Heart right ventricle (tissue), 16 donors: Measurements from ENCODE around the gene CRYGD. TPM values are rescaled to one million over a fixed set of nuclear protein-coding genes. Genes with fewer than 3 reads are reported as not detected.
"Not testable (repeated sequence)": the region's sequence is repeated elsewhere in the genome, so short reads cannot be mapped to it uniquely, and the experiment has no call there.

ENCODE experiments used
- ATAC-seq, 8 donors: fragments of 200-7000 bp; cut with Tn5 transposase; one replicate each; pipeline ENCODE4 v1.9.1; 2020; ENCODE audit warnings: mild to moderate bottlenecking in 8 of 8, moderate library complexity in 8 of 8, moderate number of reproducible peaks in 1 of 8
- DNase-seq, 2 donors: peaks; one replicate each; pipeline ENCODE4 v3.0.0-alpha.2; 2020
- H3K27ac ChIP-seq, 10 donors: fragments of 200-600 bp; sonication (generic) in 2 of 10; one replicate each; pipeline versions ENCODE4 v1.5.0 to v1.8.0; 2020 to 2022; ENCODE audit warnings: mild to moderate bottlenecking in 3 of 10
- H3K27me3 ChIP-seq, 7 donors: fragments of 200-600 bp; one replicate each; pipeline ENCODE4 v1.8.0; 2021 to 2022; ENCODE audit warnings: mild to moderate bottlenecking in 2 of 7
- H3K36me3 ChIP-seq, 9 donors: fragments of 200-600 bp; sonication (generic) in 1 of 9; one replicate each; pipeline versions ENCODE4 v1.5.0 to v1.8.0; 2020 to 2022; ENCODE audit warnings: mild to moderate bottlenecking in 2 of 9
- H3K4me1 ChIP-seq, 9 donors: fragments of 200-600 bp; sonication (generic) in 1 of 9; one replicate each; pipeline versions ENCODE4 v1.5.0 to v1.8.0; 2020 to 2022; ENCODE audit warnings: mild to moderate bottlenecking in 4 of 9
- H3K4me3 ChIP-seq, 10 donors: fragments of 200-600 bp; sonication (generic) in 2 of 10; one replicate each; pipeline versions ENCODE4 v1.5.0 to v1.8.0; 2020 to 2022; ENCODE audit warnings: mild to moderate bottlenecking in 7 of 10, moderate library complexity in 2 of 10
- H3K9me3 ChIP-seq, 11 donors: fragments of 200-600 bp in 10 of 11; sonication (generic) in 2 of 11; one replicate each; pipeline versions ENCODE4 v1.5.0 to v1.8.0; 2013 to 2022; ENCODE audit warnings: mild to moderate bottlenecking in 2 of 11, control low read depth in 1 of 11, moderate library complexity in 1 of 11
- WGBS, 2 donors: extraction: QIAGEN DNeasy Blood & Tissue Kit; methylation state at CpG; one replicate each; pipeline ENCODE4 v1.1.7; 2013; ENCODE audit warnings: inconsistent platforms in 1 of 2; 5-methylcytosine and 5-hydroxymethylcytosine counted together
- intact Hi-C, 10 donors: fragments of 100-400 bp; cut with DNase I; formaldehyde crosslinking; loops; one replicate each; pipeline versions ENCODE4 v1.11.1 to v1.14.2; 2022
- polyA plus RNA-seq, 2 donors: library from polyadenylated mRNA; stranded (reverse); fragments of 200-250 nt; gene quantifications; one replicate each; pipeline ENCODE4 v1.2.3, GENCODE V29; 2013
- total RNA-seq, 10 donors: library from RNA; stranded (reverse); fragmentation: NEBNext Ultra II Directional in 3 of 10; extraction: Animal tissue kit (Norgen Biotek cat#: 25700) in 3 of 10; gene quantifications; one replicate each; pipeline versions ENCODE4 v1.2.1 to v1.2.4, GENCODE V29; 2021 to 2023
- TF ChIP-seq, protein P1 (sequence below), 9 donors: fragments of 200-600 bp; sonication (generic) in 2 of 9; IDR thresholded peaks; one replicate each; pipeline versions ENCODE4 v1.5.0 to v1.8.0; 2021 to 2022; ENCODE audit warnings: antibody characterized with exemption in 9 of 9, mild to moderate bottlenecking in 5 of 9, moderate library complexity in 1 of 9
- donor health status: Arrhythmogenic right ventricular cardiomyopathy.
- donor health status: ischemic (EF 13 %, LVEDD 7.1; RV severe dilation, severe dysfunction).
- donor health status: healthy with polysubstance abuse.
- donor health status: DM: no; HTN: yes; CAD: no.
- donor health status: DM: no; HTN: no; CAD: no.
- donor health status: ischemic (EF 25% LVEDD 6.9; RV normal size, moderate dysfunction).
- donor health status: ischemic (EF 25% LVEDD 5.7; RV mildly dilated, moderate dysfunction).
- donor health status: healthy.
- donor health status: DM: yes; HTN: yes; CAD: no.
- donor health status: Ischemic cardiomyopathy.
- donor health status: ischemic (EF 35%, LVEDD 5.7; RV mildly dilated, moderate dysfunction).
- donor health status: nonischemic (EF 11% LVEDD 7.7; RV severe dilation, severe dysfunction).
- donor health status: DM: yes; HTN: yes; CAD: no.
- donor health status: PGD.
- donor health status: ischemic (EF 29% LVEDD 5.4; RV normal size, mild dysfunction).
- donor health status: nonischemic (EF 23%, LVEDD 6.1; RV moderate dilation, normal function).

CRYGD gene
- total and polyA plus RNA-seq, 12 donors: not detected

GRCh38 chr2:208101716-208102631 is 22.4 kb downstream of the CRYGD start:
- Histone ChIP-seq H3K4me1 (peaks cover 0 to 11% (median 3%) of the 10 kb centered on the region in 9 donors), H3K9me3 (no peaks in the 10 kb centered on the region), H3K36me3 (no peaks in the 10 kb centered on the region), H3K4me3 (no peak overlapping the region), H3K27me3 (peaks cover 0 to 17% (median 0%) of the 10 kb centered on the region in 7 donors), H3K27ac (no peak overlapping the region)
- DNase-seq (no peak), ATAC-seq (peak in 2 of 8 donors; percentile 35 to 42)
- 38 to 61% methylated on average over 10 of the region's 10 CpGs for WGBS, 2 donors
- intact Hi-C loops: loop anchor here in 2 of 10 donors (5.0 to 10.0 kb wide), 2 partner anchors 153 to 1295 kb away; partner anchors contain the start of gene IDH1 (in 1 of the 2)
- TF ChIP-seq, protein P1, sequence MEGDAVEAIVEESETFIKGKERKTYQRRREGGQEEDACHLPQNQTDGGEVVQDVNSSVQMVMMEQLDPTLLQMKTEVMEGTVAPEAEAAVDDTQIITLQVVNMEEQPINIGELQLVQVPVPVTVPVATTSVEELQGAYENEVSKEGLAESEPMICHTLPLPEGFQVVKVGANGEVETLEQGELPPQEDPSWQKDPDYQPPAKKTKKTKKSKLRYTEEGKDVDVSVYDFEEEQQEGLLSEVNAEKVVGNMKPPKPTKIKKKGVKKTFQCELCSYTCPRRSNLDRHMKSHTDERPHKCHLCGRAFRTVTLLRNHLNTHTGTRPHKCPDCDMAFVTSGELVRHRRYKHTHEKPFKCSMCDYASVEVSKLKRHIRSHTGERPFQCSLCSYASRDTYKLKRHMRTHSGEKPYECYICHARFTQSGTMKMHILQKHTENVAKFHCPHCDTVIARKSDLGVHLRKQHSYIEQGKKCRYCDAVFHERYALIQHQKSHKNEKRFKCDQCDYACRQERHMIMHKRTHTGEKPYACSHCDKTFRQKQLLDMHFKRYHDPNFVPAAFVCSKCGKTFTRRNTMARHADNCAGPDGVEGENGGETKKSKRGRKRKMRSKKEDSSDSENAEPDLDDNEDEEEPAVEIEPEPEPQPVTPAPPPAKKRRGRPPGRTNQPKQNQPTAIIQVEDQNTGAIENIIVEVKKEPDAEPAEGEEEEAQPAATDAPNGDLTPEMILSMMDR (IDR thresholded peaks at IDR 0.05): peak in 4 of 9 donors; percentile 14 to 36 (median 26)

- TF ChIP-seq, protein P1 (IDR thresholded peaks at IDR 0.05): no peak
- Histone ChIP-seq H3K4me1 (peaks cover 0 to 11% (median 3%) of the 10 kb centered on the region in 9 donors), H3K27me3 (peaks cover 0 to 7% (median 0%) of the 10 kb centered on the region in 7 donors), H3K4me3 (no peak overlapping the region), H3K27ac (no peak overlapping the region), H3K9me3 (no peaks in the 10 kb centered on the region), H3K36me3 (no peaks in the 10 kb centered on the region)
- 72 to 92% methylated on average over 13 of the region's 13 CpGs for WGBS, 2 donors
- DNase-seq (no peak), ATAC-seq (no peak)
- intact Hi-C loops: loop anchor here in 2 of 10 donors (5.0 to 10.0 kb wide), 2 partner anchors 155 to 1297 kb away; partner anchors contain the start of gene IDH1 (in 1 of the 2)
These were observed 24.4 kb downstream of the CRYGD start for GRCh38 chr2:208099682-208100470.

GRCh38 chr2:208098701-208099100 is 25.6 kb downstream of the CRYGD start:
- H3K36me3 ChIP-seq, H3K9me3 ChIP-seq, intact Hi-C loops, ATAC-seq, H3K27ac ChIP-seq, DNase-seq, H3K27me3 ChIP-seq, H3K4me3 ChIP-seq: not testable (repeated sequence)
- WGBS, 2 donors: 100% methylated on average over 1 of the region's 1 CpG
- peaks cover 0 to 11% (median 3%) of the 10 kb centered on the region in 9 donors for H3K4me1 ChIP-seq

DNA sequence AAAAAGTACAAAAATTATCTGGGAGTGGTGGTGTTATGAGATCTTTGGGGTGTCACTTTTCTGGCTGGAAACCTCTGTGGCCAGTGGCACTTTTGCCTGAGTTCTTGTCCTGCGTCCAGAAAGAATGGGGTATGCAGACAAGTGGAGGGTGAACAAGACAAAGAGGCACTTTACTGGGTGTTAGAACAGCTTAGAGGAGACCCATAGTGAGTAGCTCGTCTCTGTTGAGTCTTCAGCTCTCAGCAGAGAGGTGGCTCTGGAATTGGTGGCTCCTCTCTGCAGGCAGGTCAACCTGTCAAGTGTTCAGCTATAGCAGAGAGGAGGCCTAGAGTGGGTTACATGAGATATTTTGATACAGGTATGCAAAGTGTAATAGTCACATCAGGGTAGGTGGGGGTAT is 26.1 kb downstream of the CRYGD start:
- intact Hi-C loops: no loop called here
- ATAC-seq: peak in 3 of 8 donors; percentile 20 to 53 (median 31)
- no peak for DNase-seq
- Histone ChIP-seq H3K27ac (no peak overlapping the region), H3K9me3 (no peaks in the 10 kb centered on the region), H3K27me3 (peaks cover 0 to 7% (median 0%) of the 10 kb centered on the region in 7 donors), H3K4me3 (no peak overlapping the region), H3K36me3 (no peaks in the 10 kb centered on the region), H3K4me1 (peaks cover 0 to 11% (median 3%) of the 10 kb centered on the region in 9 donors)
- 31 to 38% methylated on average over 2 of the region's 2 CpGs for WGBS, 2 donors
- TF ChIP-seq, protein P1 (IDR thresholded peaks at IDR 0.05): no peak
